Gastrocnemius medialis (tissue), 4 donors: ENCODE measurements around the gene RYR3. TPM values are rescaled to one million over a fixed set of nuclear protein-coding genes. Genes with fewer than 3 reads are reported as not detected.

Experiments used
- ATAC-seq, 2 donors: fragments of 150-250 bp; one replicate each; pipeline ENCODE4 v1.9.1; 2016
- DNase-seq, 2 donors: peaks; one replicate each; pipeline ENCODE4 v3.0.0-alpha.2; 2019
- H3K27ac ChIP-seq, 4 donors: fragments of 200-600 bp; sonication (generic); 1 replicate in 1 of 4; 2 replicates in 3 of 4; pipeline ENCODE4 v1.5.1; 2016 to 2018; ENCODE audit warnings: mild to moderate bottlenecking in 2 of 4, moderate library complexity in 1 of 4
- H3K27me3 ChIP-seq, 3 donors: fragments of 200-600 bp; sonication (generic) in 2 of 3; 1 replicate in 1 of 3; 2 replicates in 2 of 3; pipeline versions ENCODE4 v1.5.1 to v1.6.0; 2016 to 2019; ENCODE audit warnings: mild to moderate bottlenecking in 1 of 3, moderate library complexity in 1 of 3
- H3K36me3 ChIP-seq, 2 donors: fragments of 200-600 bp; sonication (generic) in 1 of 2; one replicate each; pipeline ENCODE4 v1.5.1; 2017 to 2018
- H3K4me1 ChIP-seq, 2 donors: fragments of 200-600 bp; sonication (generic) in 1 of 2; one replicate each; pipeline ENCODE4 v1.5.1; 2016 to 2017; ENCODE audit warnings: mild to moderate bottlenecking in 2 of 2
- H3K4me3 ChIP-seq, 4 donors: fragments of 200-600 bp; sonication (generic) in 3 of 4; 1 replicate in 1 of 4; 2 replicates in 3 of 4; pipeline ENCODE4 v1.5.1; 2016 to 2019; ENCODE audit warnings: mild to moderate bottlenecking in 2 of 4
- H3K9me3 ChIP-seq, 3 donors: fragments of 200-600 bp; sonication (generic) in 2 of 3; 1 replicate in 1 of 3; 2 replicates in 2 of 3; pipeline ENCODE4 v1.5.1; 2016 to 2019
- POLR2A ChIP-seq, 2 donors: fragments of 450-650 bp; IDR thresholded peaks; one replicate each; pipeline ENCODE4 v1.6.1; 2017; ENCODE audit warnings: antibody characterized with exemption in 2 of 2, mild to moderate bottlenecking in 2 of 2, moderate library complexity in 2 of 2
- in situ Hi-C, 4 donors: fragments of 200-750 bp; cut with MboI; loops; one replicate each; pipeline versions ENCODE4 v1.15.0 to v1.8.0; 2017; ENCODE audit warnings: low sequenced_read_pairs in 4 of 4
- intact Hi-C: fragments of 100-400 bp; cut with DNase I; formaldehyde crosslinking; loops from one replicate; pipeline ENCODE4 v1.15.1; 2023; ENCODE audit warnings: low total_unique reads
- total RNA-seq, 4 donors: library from RNA; depleted of rRNA; stranded (reverse); fragments of >200 nt; gene quantifications; one replicate each; pipeline versions ENCODE4 v1.1.0 to v1.2.3, GENCODE V29; 2016
- TF ChIP-seq, protein P1 (sequence below), 5 experiments: fragments of 450-650 bp in 3 of 5; fragments of 200-600 bp in 2 of 5; sonication (generic) in 2 of 5; IDR thresholded peaks in 4 of 5; conservative IDR thresholded peaks in 1 of 5; 1 replicate in 4 of 5; 2 replicates in 1 of 5; pipeline ENCODE4 v1.5.1; 2016 to 2019; ENCODE audit warnings: antibody characterized with exemption in 5 of 5, mild to moderate bottlenecking in 3 of 5, moderate library complexity in 3 of 5

RYR3 gene
- total RNA-seq, 4 donors from 2014 or later: 7.6 to 30.9 (median 20.6) TPM

DNA sequence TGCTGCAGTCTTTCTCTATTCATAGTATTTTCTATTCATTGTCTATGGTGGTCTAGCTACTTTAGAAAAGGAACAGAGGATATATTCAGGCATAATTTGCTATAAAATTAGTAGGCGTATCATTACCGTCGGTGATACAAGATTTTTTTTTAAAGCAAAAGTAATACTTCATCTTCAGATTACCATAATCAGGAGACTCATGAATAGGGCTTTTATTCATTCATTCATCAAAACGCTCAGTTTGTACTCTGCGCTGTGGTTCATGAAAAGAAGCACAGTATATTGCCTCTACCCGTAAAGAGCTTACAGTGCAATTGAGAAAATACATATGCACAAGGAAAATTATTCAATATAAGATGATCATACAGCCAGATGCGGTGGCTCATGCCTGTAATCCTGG is 520.9 kb downstream of the RYR3 start:
- Histone ChIP-seq H3K9me3 (no peaks in the 10 kb centered on the region), H3K27me3 (no peaks in the 10 kb centered on the region), H3K36me3 (peaks cover 0 to 7% of the 10 kb centered on the region in 2 donors), H3K27ac (no peak overlapping the region), H3K4me3 (no peak overlapping the region), H3K4me1 (no peaks in the 10 kb centered on the region)
- in situ Hi-C loops (no loop called here), intact Hi-C loops (no loop called here)
- ATAC-seq: no peak
- DNase-seq: no peak
- TF ChIP-seq, protein P1, sequence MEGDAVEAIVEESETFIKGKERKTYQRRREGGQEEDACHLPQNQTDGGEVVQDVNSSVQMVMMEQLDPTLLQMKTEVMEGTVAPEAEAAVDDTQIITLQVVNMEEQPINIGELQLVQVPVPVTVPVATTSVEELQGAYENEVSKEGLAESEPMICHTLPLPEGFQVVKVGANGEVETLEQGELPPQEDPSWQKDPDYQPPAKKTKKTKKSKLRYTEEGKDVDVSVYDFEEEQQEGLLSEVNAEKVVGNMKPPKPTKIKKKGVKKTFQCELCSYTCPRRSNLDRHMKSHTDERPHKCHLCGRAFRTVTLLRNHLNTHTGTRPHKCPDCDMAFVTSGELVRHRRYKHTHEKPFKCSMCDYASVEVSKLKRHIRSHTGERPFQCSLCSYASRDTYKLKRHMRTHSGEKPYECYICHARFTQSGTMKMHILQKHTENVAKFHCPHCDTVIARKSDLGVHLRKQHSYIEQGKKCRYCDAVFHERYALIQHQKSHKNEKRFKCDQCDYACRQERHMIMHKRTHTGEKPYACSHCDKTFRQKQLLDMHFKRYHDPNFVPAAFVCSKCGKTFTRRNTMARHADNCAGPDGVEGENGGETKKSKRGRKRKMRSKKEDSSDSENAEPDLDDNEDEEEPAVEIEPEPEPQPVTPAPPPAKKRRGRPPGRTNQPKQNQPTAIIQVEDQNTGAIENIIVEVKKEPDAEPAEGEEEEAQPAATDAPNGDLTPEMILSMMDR (IDR thresholded peaks at IDR 0.05 in 4 of 5, conservative IDR thresholded peaks at IDR 0.05 in 1 of 5): no peak
- TF ChIP-seq POLR2A (IDR thresholded peaks at IDR 0.05): no peak

DNA sequence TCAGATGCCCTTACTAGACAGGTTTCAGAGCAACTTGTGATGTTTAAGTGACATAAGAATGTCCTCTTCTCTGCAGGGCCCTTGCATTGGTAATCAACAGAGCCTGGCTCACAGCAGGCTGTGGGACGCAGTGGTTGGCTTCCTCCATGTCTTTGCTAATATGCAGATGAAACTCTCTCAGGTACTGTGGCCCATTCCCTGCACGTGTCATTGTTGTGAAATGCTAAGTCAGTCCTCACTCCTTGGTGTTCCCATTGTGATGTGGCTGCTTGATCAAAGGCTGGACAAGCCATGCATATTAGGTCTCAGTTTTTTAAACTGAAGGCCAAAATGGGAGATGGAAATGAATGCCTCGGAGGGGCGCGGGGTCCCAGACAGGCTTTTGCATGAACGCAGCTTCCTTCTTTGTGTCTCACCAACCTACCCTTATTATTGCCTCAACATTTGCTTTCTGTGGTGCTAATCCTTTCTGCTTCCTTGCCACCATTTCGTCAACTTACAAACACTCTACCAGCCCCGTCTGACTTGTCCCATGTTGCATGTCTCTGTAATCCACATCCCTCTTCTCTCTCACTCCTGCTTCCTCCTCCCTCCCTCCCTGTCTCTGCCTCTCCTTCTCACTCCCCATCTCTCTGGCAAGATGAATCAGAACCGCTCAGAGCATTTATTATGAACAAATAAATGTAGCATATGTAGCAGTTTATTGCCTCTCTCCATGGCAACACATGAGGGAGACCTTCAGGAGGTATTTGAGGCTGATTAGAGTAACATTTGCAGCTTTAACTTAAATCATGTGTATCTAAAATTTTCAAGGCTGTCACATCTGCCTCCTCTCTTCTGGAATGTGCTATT is 524.4 kb downstream of the RYR3 start:
- no peak for ATAC-seq

DNA sequence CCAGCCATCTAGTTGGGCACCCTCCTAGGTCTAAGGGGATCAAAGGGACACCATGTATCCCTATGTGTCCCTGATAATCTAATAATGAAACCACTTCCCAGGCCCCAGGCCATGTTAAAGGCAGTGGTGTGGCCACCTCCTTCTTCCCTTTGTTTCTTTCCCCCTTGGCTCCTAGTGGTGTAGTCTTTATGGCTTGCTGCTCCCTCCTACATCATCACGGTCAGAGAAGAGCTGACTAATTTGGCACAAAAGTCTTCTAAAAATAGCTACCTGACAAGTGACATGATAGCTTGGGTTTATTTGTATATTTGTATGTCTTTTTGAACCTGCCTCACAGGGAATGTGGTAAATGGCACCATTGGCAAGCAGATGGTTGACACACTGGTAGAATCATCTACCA is 526.5 kb downstream of the RYR3 start:
- Histone ChIP-seq H3K9me3 (no peaks in the 10 kb centered on the region), H3K4me3 (no peak overlapping the region), H3K27me3 (no peaks in the 10 kb centered on the region), H3K4me1 (peaks cover 0 to 5% of the 10 kb centered on the region in 2 donors), H3K36me3 (no peaks in the 10 kb centered on the region), H3K27ac (no peak overlapping the region)
- DNase-seq (no peak), ATAC-seq (peak; percentile 33 to 56)
- TF ChIP-seq POLR2A (IDR thresholded peaks at IDR 0.05): no peak
- TF ChIP-seq, protein P1 (IDR thresholded peaks at IDR 0.05 in 4 of 5, conservative IDR thresholded peaks at IDR 0.05 in 1 of 5): no peak
- in situ Hi-C loops: no loop called here
- intact Hi-C loops: no loop called here

More for the DNA sequence above, 524.4 kb downstream of the RYR3 start:
- Histone ChIP-seq H3K27ac (no peak overlapping the region), H3K4me3 (no peak overlapping the region), H3K9me3 (no peaks in the 10 kb centered on the region), H3K36me3 (no peaks in the 10 kb centered on the region), H3K4me1 (peaks cover 0 to 5% of the 10 kb centered on the region in 2 donors), H3K27me3 (no peaks in the 10 kb centered on the region)
- in situ Hi-C loops (no loop called here), intact Hi-C loops (no loop called here)
- TF ChIP-seq, protein P1 (IDR thresholded peaks at IDR 0.05 in 4 of 5, conservative IDR thresholded peaks at IDR 0.05 in 1 of 5): no peak
- no peak for TF ChIP-seq POLR2A (IDR thresholded peaks at IDR 0.05)
- DNase-seq: no peak

DNA sequence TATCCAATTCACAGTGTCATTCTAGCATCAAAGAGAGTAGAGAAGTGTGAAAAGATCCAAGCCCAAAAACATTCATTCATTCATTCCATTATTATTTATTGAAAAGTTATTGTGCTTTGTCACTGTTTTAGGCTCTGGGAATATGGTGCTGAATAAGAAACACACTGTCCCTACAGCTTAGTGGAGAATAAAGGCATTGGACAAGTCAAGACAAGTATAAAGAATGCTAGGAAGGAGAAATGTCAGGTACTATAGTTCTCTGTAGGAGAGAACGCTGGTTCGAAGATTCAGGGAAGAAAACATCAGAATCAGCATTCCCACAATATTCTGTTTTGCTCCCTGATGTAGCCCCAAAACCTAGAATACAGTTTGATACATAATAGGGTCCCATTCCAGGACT is 528.8 kb downstream of the RYR3 start:
- no peak overlapping the region for H3K27ac ChIP-seq
- in situ Hi-C loops: no loop called here
- ATAC-seq: no peak
- no peaks in the 10 kb centered on the region for H3K9me3 ChIP-seq
- H3K4me3 ChIP-seq: no peak overlapping the region
- TF ChIP-seq, protein P1 (IDR thresholded peaks at IDR 0.05 in 4 of 5, conservative IDR thresholded peaks at IDR 0.05 in 1 of 5): no peak
- H3K4me1 ChIP-seq: peaks cover 0 to 5% of the 10 kb centered on the region in 2 donors
- H3K36me3 ChIP-seq: no peaks in the 10 kb centered on the region
- DNase-seq: no peak
- intact Hi-C loops: no loop called here
- H3K27me3 ChIP-seq: no peaks in the 10 kb centered on the region
